Measurements from ENCODE around the gene CYTL1.

GRCh38 chr4:4995908-4996265 is 23.4 kb downstream of the CYTL1 start:
- no peak for TF ChIP-seq PKNOX1 (IDR thresholded peaks at IDR 0.05)
- TF ChIP-seq DPF2 (IDR thresholded peaks at IDR 0.05): no peak
- TF ChIP-seq EHMT2 (IDR thresholded peaks at IDR 0.05): no peak
- no peak for TF ChIP-seq RFX5 (IDR thresholded peaks at IDR 0.05; ENCODE audit: low read depth, low read length)
- TF ChIP-seq PATZ1 (CRISPR knock-in tag; IDR thresholded peaks at IDR 0.05; ENCODE audit: borderline replicate concordance): no peak
- TF ChIP-seq RBM15 (IDR thresholded peaks at IDR 0.05; ENCODE audit: insufficient read depth, low read length): no peak
- TF ChIP-seq DLX4 (CRISPR knock-in tag; IDR thresholded peaks at IDR 0.05): no peak
- no peak for TF ChIP-seq RBBP5 (IDR thresholded peaks at IDR 0.05; ENCODE audit: borderline replicate concordance, insufficient read depth, low read length, poor library complexity, severe bottlenecking)
- TF ChIP-seq EP300 (IDR thresholded peaks at IDR 0.05; ENCODE audit: low read length): no peak
- no peak for TF ChIP-seq TGIF2 (CRISPR knock-in tag; IDR thresholded peaks at IDR 0.05)
- no peak for TF ChIP-seq ID3 (CRISPR knock-in tag; IDR thresholded peaks at IDR 0.05)
- no peak for TF ChIP-seq ID3 (tag; IDR thresholded peaks at IDR 0.05)
- no peak for TF ChIP-seq USF2 (CRISPR knock-in tag; IDR thresholded peaks at IDR 0.05)
